H1 (cell line): ENCODE measurements around the gene BACE2. TPM values are rescaled to one million over a fixed set of nuclear protein-coding genes. Genes with fewer than 3 reads are reported as not detected.

Experiments
- CTCF ChIA-PET: fragments of 300-600 bp; sonication (Branson Sonifier 250); formaldehyde crosslinking; loops from one replicate; lab custom pipeline; 2021; ENCODE audit not compliant: partially characterized antibody; lab: Charles Lee
- POLR2A ChIA-PET: fragments of 300-600 bp; sonication (Branson Sonifier 250); formaldehyde crosslinking; loops from one replicate; lab custom pipeline; 2021; ENCODE audit warnings: inconsistent platforms; ENCODE audit not compliant: partially characterized antibody; lab: Charles Lee
- DNase-seq, 2 experiments: peaks; one replicate each; pipeline versions ENCODE4 v3.0.0 to v3.0.0-alpha.2; 2010 to 2022; ENCODE audit warnings: low spot score in 2 of 2, low read depth in 1 of 2, mixed read lengths in 1 of 2
- FAIRE-seq: peaks from 2 replicates; lab custom pipeline; 2011; peaks lifted over from hg19 to GRCh38; lab: Jason Lieb, UNC
- H2AFZ ChIP-seq: 2 replicates; pipeline ENCODE4 v1.8.1; 2012; ENCODE audit warnings: low read length, inconsistent platforms
- H2AK5ac ChIP-seq: 2 replicates; pipeline ENCODE4 v1.6.1; 2013; ENCODE audit warnings: low read depth, low read length
- H2BK120ac ChIP-seq: replicated peaks from 2 replicates; pipeline ENCODE3; 2013; ENCODE audit warnings: low read depth, low read length, inconsistent platforms
- H2BK12ac ChIP-seq: 2 replicates; pipeline ENCODE4 v1.6.1; 2013; ENCODE audit warnings: low read depth, low read length
- H2BK15ac ChIP-seq: 2 replicates; pipeline ENCODE4 v1.6.1; 2013; ENCODE audit warnings: low read length
- H2BK20ac ChIP-seq: 2 replicates; pipeline ENCODE4 v1.6.1; 2013; ENCODE audit warnings: low read length
- H2BK5ac ChIP-seq: 2 replicates; pipeline ENCODE4 v1.6.1; 2013; ENCODE audit warnings: low read depth, low read length
- H3K14ac ChIP-seq: 2 replicates; pipeline ENCODE4 v1.6.1; 2013; ENCODE audit warnings: inconsistent platforms; ENCODE audit not compliant: insufficient read length
- H3K18ac ChIP-seq: 2 replicates; pipeline ENCODE4 v1.6.1; 2013; ENCODE audit warnings: low read length; ENCODE audit errors: extremely low read depth
- H3K23ac ChIP-seq: 2 replicates; pipeline ENCODE4 v1.6.1; 2013; ENCODE audit warnings: inconsistent platforms; ENCODE audit not compliant: insufficient read length
- H3K23me2 ChIP-seq: 2 replicates; pipeline ENCODE4 v1.6.1; 2013; ENCODE audit warnings: low read depth, low read length
- H3K27ac ChIP-seq: 2 replicates; pipeline ENCODE4 v1.6.1; 2011; ENCODE audit warnings: low read depth, low read length, inconsistent platforms
- H3K27me3 ChIP-seq, 4 experiments: replicated peaks in 1 of 4; 1 replicate in 1 of 4; 2 replicates in 3 of 4; pipeline versions ENCODE4 v1.6.1 to v1.8.1; 2011 to 2013; ENCODE audit warnings: low read length in 3 of 4, mild to moderate bottlenecking in 3 of 4, inconsistent platforms in 2 of 4, mixed read lengths in 2 of 4, moderate library complexity in 1 of 4; ENCODE audit not compliant: control insufficient read depth in 3 of 4, insufficient read depth in 3 of 4; ENCODE audit errors: extremely low read depth in 1 of 4
- H3K36me3 ChIP-seq, 4 experiments: 2 replicates each; pipeline versions ENCODE4 v1.6.1 to v1.8.1; 2011 to 2013; ENCODE audit warnings: mild to moderate bottlenecking in 4 of 4, low read length in 3 of 4, moderate library complexity in 2 of 4, control low read depth in 1 of 4, inconsistent platforms in 1 of 4; ENCODE audit not compliant: insufficient read depth in 4 of 4, control insufficient read depth in 2 of 4
- H3K4ac ChIP-seq: replicated peaks from 2 replicates; pipeline ENCODE3; 2013; ENCODE audit warnings: low read length, low read depth, mixed read lengths, inconsistent platforms; ENCODE audit not compliant: insufficient read length
- H3K4me1 ChIP-seq, 4 experiments: replicated peaks in 1 of 4; 1 replicate in 1 of 4; 2 replicates in 3 of 4; pipeline versions ENCODE4 v1.6.1 to v1.8.1; 2011 to 2013; ENCODE audit warnings: low read length in 3 of 4, inconsistent platforms in 2 of 4, mixed read lengths in 1 of 4; ENCODE audit not compliant: insufficient read depth in 4 of 4, control insufficient read depth in 3 of 4
- H3K4me2 ChIP-seq, 2 experiments: 2 replicates each; pipeline versions ENCODE4 v1.6.1 to v1.8.1; 2011 to 2013; ENCODE audit warnings: low read depth in 2 of 2, low read length in 2 of 2, control low read depth in 1 of 2, inconsistent platforms in 1 of 2, mild to moderate bottlenecking in 1 of 2; ENCODE audit not compliant: insufficient read depth in 1 of 2
- H3K4me3 ChIP-seq, 4 experiments: fragments of 200-600, 300-600 bp in 1 of 4; sonication (generic), shearing (Covaris generic), sonication (Bioruptor Twin) in 1 of 4; 2 replicates each; pipeline versions ENCODE4 v1.5.1 to v1.8.1; 2011 to 2016; ENCODE audit warnings: low read length in 4 of 4, low read depth in 3 of 4, control low read depth in 2 of 4, inconsistent platforms in 2 of 4, mild to moderate bottlenecking in 2 of 4, mixed read lengths in 1 of 4, moderate library complexity in 1 of 4; ENCODE audit not compliant: insufficient read depth in 2 of 4; ENCODE audit errors: extremely low read depth in 1 of 4
- H3K56ac ChIP-seq: replicated peaks from 2 replicates; pipeline ENCODE3; 2013; ENCODE audit warnings: low read depth, mild to moderate bottlenecking, mixed read lengths, low read length, inconsistent platforms; ENCODE audit not compliant: insufficient read length
- H3K79me1 ChIP-seq: 2 replicates; pipeline ENCODE4 v1.6.1; 2013; ENCODE audit warnings: low read depth, low read length, control low read depth
- H3K79me2 ChIP-seq, 2 experiments: 2 replicates each; pipeline versions ENCODE4 v1.6.1 to v1.8.1; 2012 to 2013; ENCODE audit warnings: low read length in 2 of 2, mild to moderate bottlenecking in 2 of 2, inconsistent platforms in 1 of 2; ENCODE audit not compliant: insufficient read depth in 2 of 2, control insufficient read depth in 1 of 2
- H3K9ac ChIP-seq, 4 experiments: replicated peaks in 1 of 4; 1 replicate in 1 of 4; 2 replicates in 3 of 4; pipeline versions ENCODE4 v1.6.1 to v1.8.1; 2011 to 2013; ENCODE audit warnings: low read depth in 3 of 4, low read length in 3 of 4, control low read depth in 2 of 4, mild to moderate bottlenecking in 2 of 4, moderate library complexity in 2 of 4, inconsistent platforms in 1 of 4; ENCODE audit errors: extremely low read depth in 1 of 4
- H3K9me3 ChIP-seq, 2 experiments: 2 replicates each; pipeline versions ENCODE4 v1.6.1 to v1.8.1; 2012 to 2013; ENCODE audit warnings: mild to moderate bottlenecking in 2 of 2, moderate library complexity in 2 of 2, control low read depth in 1 of 2, inconsistent platforms in 1 of 2, low read depth in 1 of 2, low read length in 1 of 2, mixed read lengths in 1 of 2; ENCODE audit not compliant: insufficient read depth in 2 of 2
- H4K20me1 ChIP-seq, 2 experiments: replicated peaks in 1 of 2; 2 replicates each; pipeline versions ENCODE3 to v1.8.1; 2011 to 2013; ENCODE audit warnings: inconsistent platforms in 2 of 2, low read length in 2 of 2, mild to moderate bottlenecking in 1 of 2; ENCODE audit not compliant: insufficient read depth in 2 of 2, control insufficient read depth in 1 of 2
- H4K5ac ChIP-seq: 2 replicates; pipeline ENCODE4 v1.6.1; 2013; ENCODE audit warnings: low read length, low read depth, mixed read lengths, inconsistent platforms; ENCODE audit not compliant: insufficient read length
- H4K8ac ChIP-seq: 2 replicates; pipeline ENCODE4 v1.8.0; 2013; ENCODE audit warnings: mild to moderate bottlenecking, moderate library complexity, low read length, inconsistent platforms; ENCODE audit not compliant: insufficient read depth; ENCODE audit errors: extremely low read depth
- H4K91ac ChIP-seq: replicated peaks from 2 replicates; pipeline ENCODE3; 2013; ENCODE audit warnings: low read length, mixed read lengths, inconsistent platforms; ENCODE audit not compliant: insufficient read length
- CHD2 ChIP-seq: IDR thresholded peaks from 2 replicates; pipeline ENCODE4 v1.6.1; 2012; ENCODE audit warnings: low read length, improper control_type of control experiment
- FOSL1 ChIP-seq: IDR thresholded peaks from 2 replicates; pipeline ENCODE4 v1.6.1; 2011; ENCODE audit warnings: mild to moderate bottlenecking, low read depth, low read length, moderate library complexity; ENCODE audit not compliant: insufficient read depth
- GABPA ChIP-seq: IDR thresholded peaks from 2 replicates; pipeline ENCODE4 v1.6.1; 2011; ENCODE audit warnings: mild to moderate bottlenecking, low read length, moderate library complexity, borderline replicate concordance; ENCODE audit not compliant: insufficient read depth
- KDM1A ChIP-seq: fragments of 200-600, 300-600 bp; sonication (generic); IDR thresholded peaks from 2 replicates; pipeline ENCODE4 v1.7.1; 2016; ENCODE audit warnings: mild to moderate bottlenecking, low read length, borderline replicate concordance
- MAFK ChIP-seq: IDR thresholded peaks from 2 replicates; pipeline ENCODE4 v1.6.1; 2012; ENCODE audit warnings: low read depth, mild to moderate bottlenecking, improper control_type of control experiment, low read length
- POU5F1 ChIP-seq: IDR thresholded peaks from 2 replicates; pipeline ENCODE4 v1.6.1; 2011; ENCODE audit warnings: low read depth, mild to moderate bottlenecking, low read length, moderate library complexity
- SIX5 ChIP-seq: IDR thresholded peaks from 2 replicates; pipeline ENCODE4 v1.6.1; 2011; ENCODE audit warnings: mild to moderate bottlenecking, low read depth, low read length
- TAF1 ChIP-seq: IDR thresholded peaks from 2 replicates; pipeline ENCODE4 v1.6.1; 2011; ENCODE audit warnings: mild to moderate bottlenecking, low read depth, low read length
- TAF7 ChIP-seq: optimal IDR thresholded peaks from 2 replicates; pipeline ENCODE3; 2011; ENCODE audit warnings: low read depth, mild to moderate bottlenecking, inconsistent platforms, low read length, moderate library complexity, borderline replicate concordance
- WGBS, 2 experiments: shearing (Covaris generic) in 1 of 2; methylation state at CpG; one replicate each; pipeline versions ENCODE4 v1.1.6 to v1.1.7; 2013 to 2015; ENCODE audit warnings: low lambda C conversion rate in 2 of 2, mixed read lengths in 2 of 2, inconsistent platforms in 1 of 2, low coverage in 1 of 2, missing lambda C conversion rate in 1 of 2; ENCODE audit not compliant: insufficient replicate concordance in 2 of 2, insufficient coverage in 1 of 2, insufficient read length in 1 of 2; ENCODE audit errors: extremely low coverage in 1 of 2, missing lambda C conversion rate in 1 of 2; 5-methylcytosine and 5-hydroxymethylcytosine counted together
- polyA plus RNA-seq, 7 experiments: library from polyadenylated mRNA; depleted of rRNA in 3 of 7; stranded (reverse) in 5 of 7; unstranded in 2 of 7; fragments of >200 nt in 5 of 7; fragments of 200-250 nt in 2 of 7; gene quantifications; 1 replicate in 5 of 7; 2 replicates in 1 of 7; 4 replicates in 1 of 7; pipeline versions ENCODE4 v1.2.1 to v1.2.3, GENCODE V29; 2011 to 2013; ENCODE audit warnings: missing spikeins in 2 of 7, mixed read lengths in 2 of 7
- total RNA-seq: library from RNA; stranded (reverse); fragmentation: NEBNext Ultra II Directional; extraction: Animal tissue kit (Norgen Biotek cat#: 25700); gene quantifications from 2 replicates; pipeline ENCODE4 v1.2.1, GENCODE V29; 2021

The BACE2 gene
- total and polyA plus RNA-seq, 2 of the 8 experiments (the other 6 are each of a cell fraction or from before 2014, with no cell fraction given) = 8.1 to 10.9 TPM

GRCh38 chr21:41249476-41249875, 81.5 kb downstream of the BACE2 start:
- ChIA-PET POLR2A (no interaction called here), CTCF (no interaction called here)
- Histone ChIP-seq H3K4me2 (no peak overlapping the region), H2AFZ (no peak overlapping the region), H2BK12ac (no peak overlapping the region), H3K14ac (no peak overlapping the region), H2BK20ac (no peak overlapping the region), H3K4ac (no peak overlapping the region), H3K4me3 (no peak overlapping the region), H3K36me3 (no peaks in the 10 kb centered on the region), H2BK5ac (no peak overlapping the region), H3K23ac (no peak overlapping the region), H3K4me1 (peaks cover 0 to 3% (median 2%) of the 10 kb centered on the region in 4 experiments; a peak in 5 of 7 replicates), H3K27ac (no peak overlapping the region), H3K9me3 (0 out of 4 replicates have a peak, but pooled peaks cover 0 to 2% of the 10 kb centered on the region in 2 experiments), H2AK5ac (no peak overlapping the region), H4K20me1 (no peaks in the 10 kb centered on the region), H4K91ac (no peak overlapping the region), H3K18ac (no peak overlapping the region), H4K5ac (no peak overlapping the region), H3K56ac (no peak overlapping the region), H3K79me1 (no peaks in the 10 kb centered on the region), H2BK15ac (no peak overlapping the region), H3K27me3 (no peaks in the 10 kb centered on the region), H4K8ac (no peak overlapping the region), H3K23me2 (no peaks in the 10 kb centered on the region)
- no peak for DNase-seq
- WGBS, 2 experiments = 91% methylated on average over 11 of the region's 11 CpGs; no CpG with 5 or more reads in 1 of the 2 experiments
- TF ChIP-seq TAF7 = no peak
- no peak for TF ChIP-seq FOSL1
- TF ChIP-seq MAFK = no peak
- TF ChIP-seq KDM1A = no peak
- no peak for TF ChIP-seq SIX5
- TF ChIP-seq TAF1 = no peak
- no peak for TF ChIP-seq CHD2
- no peak for TF ChIP-seq GABPA
- no peak for TF ChIP-seq POU5F1
- TF ChIP-seq, all 59 proteins: peak for 0
- no peaks in the 10 kb centered on the region for H3K79me2 ChIP-seq
- H3K9ac ChIP-seq = no peak overlapping the region
- no peak for FAIRE-seq
- H2BK120ac ChIP-seq = no peak overlapping the region
